SK-N-MC (cell line): Measurements from ENCODE around the gene PANK2.

Experiments used
- EZH2 ChIP-seq: fragments of 200-600 bp; sonication (generic); IDR thresholded peaks from one replicate; pipeline ENCODE4 v1.6.1; 2017; ENCODE audit warnings: antibody characterized with exemption
- FOXP2 ChIP-seq: optimal IDR thresholded peaks from 2 replicates; pipeline ENCODE3; 2011; ENCODE audit warnings: mild to moderate bottlenecking, moderate library complexity; ENCODE audit not compliant: insufficient read depth; ENCODE audit errors: extremely low read length, control extremely low read depth
- POLR2AphosphoS5 ChIP-seq: IDR thresholded peaks from 2 replicates; pipeline ENCODE4 v1.6.1; 2012; ENCODE audit warnings: mild to moderate bottlenecking, low read depth, low read length, borderline replicate concordance

DNA sequence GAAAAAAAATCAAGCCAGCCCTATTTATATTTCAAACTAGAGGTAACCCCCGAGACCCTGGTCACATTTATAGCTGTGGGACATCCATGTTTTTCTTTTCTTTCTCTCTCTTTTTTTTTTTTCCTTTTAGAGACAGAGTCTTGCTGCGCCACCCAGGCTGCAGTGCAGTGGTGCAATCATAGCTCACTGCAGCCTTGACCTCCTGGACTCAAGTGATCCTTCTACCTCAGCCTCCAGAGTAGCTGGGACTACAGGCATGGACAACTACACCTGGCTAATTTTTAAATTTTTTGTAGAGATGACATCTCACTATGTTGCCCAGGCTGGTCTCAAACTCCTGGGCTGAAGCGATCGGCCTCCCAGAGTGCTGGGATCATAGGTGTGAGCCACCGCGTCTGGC is 30.5 kb upstream of the PANK2 start:
- no peak for TF ChIP-seq POLR2AphosphoS5
- no peak for TF ChIP-seq EZH2
- TF ChIP-seq FOXP2 = no peak
